NT2/D1 (cell line): ENCODE data around the gene HPGD.

Experiments
- DNase-seq: peaks from one replicate; pipeline ENCODE4 v3.0.0-alpha.2; 2011; ENCODE audit warnings: low read depth, low spot score
- H3K27me3 ChIP-seq: 2 replicates; pipeline ENCODE4 v1.6.0; 2011; ENCODE audit warnings: mild to moderate bottlenecking; ENCODE audit not compliant: insufficient read length, insufficient read depth
- H3K36me3 ChIP-seq: 2 replicates; pipeline ENCODE4 v1.6.1; 2011; ENCODE audit warnings: mild to moderate bottlenecking, low read length, mixed read lengths; ENCODE audit not compliant: insufficient read depth, insufficient read length
- H3K4me1 ChIP-seq: 2 replicates; pipeline ENCODE4 v1.5.1; 2011; ENCODE audit not compliant: insufficient read depth, insufficient read length
- H3K4me3 ChIP-seq: 2 replicates; pipeline ENCODE4 v1.5.1; 2011; ENCODE audit warnings: low read depth; ENCODE audit not compliant: insufficient read length
- H3K9ac ChIP-seq: 2 replicates; pipeline ENCODE4 v1.6.0; 2011; ENCODE audit warnings: low read depth; ENCODE audit not compliant: insufficient read length
- H3K9me3 ChIP-seq: 2 replicates; pipeline ENCODE4 v1.5.1; 2011; ENCODE audit warnings: mild to moderate bottlenecking, low read length; ENCODE audit not compliant: insufficient read depth
- SUZ12 ChIP-seq: IDR thresholded peaks from 2 replicates; pipeline ENCODE4 v1.6.1; 2011; ENCODE audit not compliant: insufficient read length, insufficient read depth; ENCODE audit errors: extremely low read depth
- YY1 ChIP-seq: IDR thresholded peaks from 2 replicates; pipeline ENCODE4 v1.6.1; 2011; ENCODE audit not compliant: insufficient read length, insufficient read depth
- ZNF274 ChIP-seq: IDR thresholded peaks from 2 replicates; pipeline ENCODE4 v1.6.1; 2011; ENCODE audit warnings: mild to moderate bottlenecking, low read depth, low read length

The HPGD gene

GRCh38 chr4:174505892-174506291, 16.4 kb downstream of the HPGD start:
- Histone ChIP-seq H3K27me3 (no peaks in the 10 kb centered on the region), H3K36me3 (no peaks in the 10 kb centered on the region), H3K9ac (no peak overlapping the region), H3K9me3 (no peaks in the 10 kb centered on the region), H3K4me3 (no peak overlapping the region), H3K4me1 (no peaks in the 10 kb centered on the region)
- TF ChIP-seq SUZ12 (no peak), ZNF274 (no peak), YY1 (no peak)
- no peak for DNase-seq

GRCh38 chr4:174505007-174505406, 17.3 kb downstream of the HPGD start:
- no peaks in the 10 kb centered on the region for H3K36me3 ChIP-seq
- no peak for DNase-seq

GRCh38 chr4:174503079-174503715, 19.1 kb downstream of the HPGD start:
- H3K27me3 ChIP-seq = no peaks in the 10 kb centered on the region
- no peaks in the 10 kb centered on the region for H3K4me1 ChIP-seq
- no peak overlapping the region for H3K9ac ChIP-seq
- H3K36me3 ChIP-seq = no peaks in the 10 kb centered on the region
- no peaks in the 10 kb centered on the region for H3K9me3 ChIP-seq
- DNase-seq = no peak
- TF ChIP-seq ZNF274 (no peak), SUZ12 (no peak), YY1 (no peak)
- H3K4me3 ChIP-seq = no peak overlapping the region

More at GRCh38 chr4:174505007-174505406, 17.3 kb downstream of the HPGD start:
- Histone ChIP-seq H3K9me3 (no peaks in the 10 kb centered on the region), H3K9ac (no peak overlapping the region), H3K4me1 (no peaks in the 10 kb centered on the region), H3K4me3 (no peak overlapping the region), H3K27me3 (no peaks in the 10 kb centered on the region)
- TF ChIP-seq YY1 = no peak
- TF ChIP-seq ZNF274 = no peak
- no peak for TF ChIP-seq SUZ12

- Histone ChIP-seq H3K27me3 (no peaks in the 10 kb centered on the region), H3K4me3 (no peak overlapping the region), H3K9me3 (no peaks in the 10 kb centered on the region), H3K4me1 (no peaks in the 10 kb centered on the region), H3K36me3 (no peaks in the 10 kb centered on the region), H3K9ac (no peak overlapping the region)
- DNase-seq = no peak
- no peak for TF ChIP-seq SUZ12
These were observed 25.5 kb downstream of the HPGD start for GRCh38 chr4:174496631-174497432.

- Histone ChIP-seq H3K9me3 (no peaks in the 10 kb centered on the region), H3K9ac (no peak overlapping the region)
These were observed 26.7 kb downstream of the HPGD start for GRCh38 chr4:174495626-174496025.

GRCh38 chr4:174494726-174495125, 27.6 kb downstream of the HPGD start:
- Histone ChIP-seq H3K27me3 (no peaks in the 10 kb centered on the region), H3K9me3 (no peaks in the 10 kb centered on the region), H3K4me3 (no peak overlapping the region), H3K4me1 (no peaks in the 10 kb centered on the region), H3K36me3 (no peaks in the 10 kb centered on the region), H3K9ac (no peak overlapping the region)
- no peak for DNase-seq
- TF ChIP-seq YY1 (no peak), SUZ12 (no peak), ZNF274 (no peak)

More at GRCh38 chr4:174495626-174496025, 26.7 kb downstream of the HPGD start:
- H3K4me1 ChIP-seq = no peaks in the 10 kb centered on the region
- no peaks in the 10 kb centered on the region for H3K36me3 ChIP-seq
- TF ChIP-seq YY1 (no peak), ZNF274 (no peak), SUZ12 (no peak)
- H3K27me3 ChIP-seq = no peaks in the 10 kb centered on the region
- no peak overlapping the region for H3K4me3 ChIP-seq
- DNase-seq = no peak

GRCh38 chr4:174494146-174494545, 28.1 kb downstream of the HPGD start:
- Histone ChIP-seq H3K9me3 (no peaks in the 10 kb centered on the region), H3K9ac (no peak overlapping the region), H3K36me3 (no peaks in the 10 kb centered on the region), H3K4me1 (no peaks in the 10 kb centered on the region), H3K4me3 (no peak overlapping the region), H3K27me3 (no peaks in the 10 kb centered on the region)
- no peak for TF ChIP-seq YY1
- no peak for DNase-seq
